Upper lobe of right lung (tissue), 1 donor: ENCODE measurements around the gene TRAFD1. TPM values are rescaled to one million over a fixed set of nuclear protein-coding genes. Genes with fewer than 3 reads are reported as not detected.

Source experiments
- ATAC-seq: fragments of 200-7000 bp; cut with Tn5 transposase; one replicate; pipeline ENCODE4 v1.9.1; 2020; ENCODE audit warnings: mild to moderate bottlenecking, moderate library complexity
- DNase-seq: peaks from one replicate; pipeline ENCODE4 v3.0.0-alpha.2; 2020
- H3K27ac ChIP-seq: fragments of 200-600 bp; one replicate; pipeline ENCODE4 v1.8.0; 2022
- H3K27me3 ChIP-seq: fragments of 200-600 bp; one replicate; pipeline ENCODE4 v1.8.0; 2022; ENCODE audit warnings: mild to moderate bottlenecking
- H3K36me3 ChIP-seq: fragments of 200-600 bp; one replicate; pipeline ENCODE4 v1.8.0; 2022
- H3K4me1 ChIP-seq: fragments of 200-600 bp; one replicate; pipeline ENCODE4 v1.8.0; 2022
- H3K4me3 ChIP-seq: fragments of 200-600 bp; one replicate; pipeline ENCODE4 v1.8.0; 2022; ENCODE audit warnings: mild to moderate bottlenecking
- H3K9me3 ChIP-seq: fragments of 200-600 bp; one replicate; pipeline ENCODE4 v1.8.0; 2022
- intact Hi-C: fragments of 100-400 bp; cut with DNase I; formaldehyde crosslinking; loops from one replicate; pipeline ENCODE4 v1.11.0; 2022
- total RNA-seq: library from RNA; stranded (reverse); fragmentation: NEBNext Ultra II Directional; extraction: Animal tissue kit (Norgen Biotek cat#: 25700); gene quantifications from one replicate; pipeline ENCODE4 v1.2.1, GENCODE V29; 2021
- TF ChIP-seq, protein P1 (sequence below): fragments of 200-600 bp; IDR thresholded peaks from one replicate; pipeline ENCODE4 v1.8.0; 2022; ENCODE audit warnings: antibody characterized with exemption
- donor health status: DM: no; HTN: yes; CAD: no; lungs with severe emphysema.

Gene TRAFD1
- total RNA-seq, 1 donor from 2014 or later: 35.3 TPM

DNA sequence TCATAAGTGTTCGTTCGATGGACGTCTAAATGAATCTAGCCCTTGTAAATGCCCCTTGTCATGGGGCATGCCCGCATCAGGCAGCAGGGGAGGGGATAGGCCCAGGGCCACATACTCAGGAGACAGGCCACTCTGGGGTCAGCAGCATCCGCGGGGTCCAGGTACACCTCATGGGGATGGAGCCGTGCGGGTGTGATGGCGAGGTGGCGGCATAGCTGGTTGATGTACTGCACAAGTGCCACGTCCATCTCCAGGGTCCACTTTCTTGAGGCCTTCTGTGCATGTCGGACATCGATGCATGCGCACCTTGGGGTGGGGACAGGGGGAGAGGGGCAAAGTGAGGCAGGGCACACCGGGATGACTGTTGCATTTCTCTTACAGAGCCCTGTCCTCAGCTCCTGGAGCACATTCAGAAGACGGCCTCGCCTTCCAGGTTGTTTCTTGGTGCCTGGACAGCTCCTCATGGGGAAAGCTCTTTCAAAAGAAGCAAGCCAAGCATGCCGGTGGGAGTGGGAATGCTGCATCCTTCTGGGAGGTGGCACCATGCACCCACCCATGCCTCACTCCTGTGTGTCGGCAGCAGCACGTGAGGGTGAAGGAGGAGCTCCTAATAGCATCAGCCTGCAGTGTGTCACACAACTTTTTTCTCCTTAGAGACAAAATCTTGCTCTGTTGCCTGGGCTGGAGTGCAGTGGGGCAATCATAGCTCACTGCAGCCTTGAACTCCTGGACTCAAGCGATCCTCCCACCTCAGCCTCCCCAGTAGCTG, 47.4 kb downstream of the TRAFD1 start:
- peaks cover 58% of the 10 kb centered on the region for H3K36me3 ChIP-seq
- ATAC-seq (no peak), DNase-seq (peak; percentile 52)
- intact Hi-C loops: no loop called here
- TF ChIP-seq, protein P1, sequence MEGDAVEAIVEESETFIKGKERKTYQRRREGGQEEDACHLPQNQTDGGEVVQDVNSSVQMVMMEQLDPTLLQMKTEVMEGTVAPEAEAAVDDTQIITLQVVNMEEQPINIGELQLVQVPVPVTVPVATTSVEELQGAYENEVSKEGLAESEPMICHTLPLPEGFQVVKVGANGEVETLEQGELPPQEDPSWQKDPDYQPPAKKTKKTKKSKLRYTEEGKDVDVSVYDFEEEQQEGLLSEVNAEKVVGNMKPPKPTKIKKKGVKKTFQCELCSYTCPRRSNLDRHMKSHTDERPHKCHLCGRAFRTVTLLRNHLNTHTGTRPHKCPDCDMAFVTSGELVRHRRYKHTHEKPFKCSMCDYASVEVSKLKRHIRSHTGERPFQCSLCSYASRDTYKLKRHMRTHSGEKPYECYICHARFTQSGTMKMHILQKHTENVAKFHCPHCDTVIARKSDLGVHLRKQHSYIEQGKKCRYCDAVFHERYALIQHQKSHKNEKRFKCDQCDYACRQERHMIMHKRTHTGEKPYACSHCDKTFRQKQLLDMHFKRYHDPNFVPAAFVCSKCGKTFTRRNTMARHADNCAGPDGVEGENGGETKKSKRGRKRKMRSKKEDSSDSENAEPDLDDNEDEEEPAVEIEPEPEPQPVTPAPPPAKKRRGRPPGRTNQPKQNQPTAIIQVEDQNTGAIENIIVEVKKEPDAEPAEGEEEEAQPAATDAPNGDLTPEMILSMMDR: no peak
- H3K4me1 ChIP-seq: no peaks in the 10 kb centered on the region
- H3K9me3 ChIP-seq: no peaks in the 10 kb centered on the region
- no peak overlapping the region for H3K4me3 ChIP-seq
- H3K27me3 ChIP-seq: no peaks in the 10 kb centered on the region
- no peak overlapping the region for H3K27ac ChIP-seq

DNA sequence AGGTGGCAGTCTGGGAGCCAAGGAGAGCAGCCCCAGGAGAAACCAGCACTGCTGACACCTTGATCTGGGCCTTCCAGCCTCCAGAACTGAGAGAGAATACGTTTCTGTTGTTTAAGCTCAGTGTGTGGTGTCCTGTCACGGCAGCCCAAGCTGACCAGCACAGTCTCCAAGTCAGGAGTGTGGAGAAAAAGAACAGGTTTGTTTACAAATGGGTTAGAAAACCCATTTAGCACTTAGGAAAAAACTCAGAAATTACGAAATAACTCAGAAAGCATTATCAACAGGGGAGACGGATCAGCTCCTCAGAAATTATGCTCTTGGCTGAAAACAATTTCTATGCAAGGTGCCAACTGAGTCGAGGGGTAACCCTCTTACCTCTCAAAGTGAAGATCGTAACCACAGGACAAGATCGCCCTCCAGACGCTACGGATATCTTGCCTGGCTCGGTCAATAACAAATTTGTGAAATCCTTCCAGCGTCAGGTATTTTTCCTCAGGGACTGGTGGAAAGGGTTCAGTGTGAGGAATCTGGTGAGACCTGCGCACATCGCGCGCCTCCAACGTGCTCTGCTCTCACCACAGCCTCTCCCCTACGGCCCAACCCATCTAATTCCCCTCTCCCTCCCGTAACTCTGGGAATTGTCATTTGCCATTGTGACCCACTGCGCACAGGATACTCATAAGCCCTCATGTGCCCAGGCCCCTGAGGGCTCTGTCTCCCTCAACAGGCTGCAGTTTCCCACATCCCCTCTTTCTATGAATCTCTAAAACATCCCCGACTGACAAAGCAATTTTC, 50.2 kb downstream of the TRAFD1 start:
- Histone ChIP-seq H3K27me3 (no peaks in the 10 kb centered on the region), H3K9me3 (no peaks in the 10 kb centered on the region), H3K27ac (no peak overlapping the region), H3K4me3 (no peak overlapping the region), H3K36me3 (peaks cover 82% of the 10 kb centered on the region), H3K4me1 (no peaks in the 10 kb centered on the region)
- ATAC-seq: no peak
- intact Hi-C loops: no loop called here
- DNase-seq: no peak
- TF ChIP-seq, protein P1: no peak

DNA sequence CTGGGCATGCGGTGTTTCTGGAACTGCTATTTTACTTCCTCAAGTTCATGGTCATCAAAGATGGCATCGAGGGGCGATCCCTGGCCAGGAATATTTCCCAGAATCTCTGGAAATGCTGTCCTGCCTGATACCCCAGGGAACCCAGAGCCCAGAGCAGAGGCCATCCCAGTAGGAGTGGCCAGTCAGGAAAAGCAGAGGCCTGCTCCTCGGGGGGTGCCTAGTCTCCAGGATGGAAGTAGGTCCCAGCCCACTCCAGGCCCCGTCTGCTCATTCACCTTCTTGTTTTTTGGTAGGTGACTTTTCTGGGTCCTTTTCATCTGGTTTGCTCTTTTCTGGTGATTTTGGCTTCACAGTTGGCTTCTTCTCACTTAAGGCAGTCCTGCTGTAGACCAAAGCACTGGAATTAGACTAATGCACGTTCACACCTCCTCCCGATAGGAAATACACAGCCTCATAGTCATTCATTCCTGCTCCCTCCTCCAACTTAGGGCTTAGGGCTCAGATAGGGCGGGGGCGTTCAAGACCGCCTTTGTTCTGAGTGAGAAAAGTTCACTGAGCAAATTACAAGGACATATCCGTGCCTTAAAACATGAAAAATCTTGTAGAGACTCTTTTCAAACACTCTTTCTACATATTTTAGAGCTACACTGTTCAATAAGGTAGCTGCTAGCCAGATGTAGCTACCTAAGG, 51.1 kb downstream of the TRAFD1 start:
- intact Hi-C loops: no loop called here
- no peaks in the 10 kb centered on the region for H3K9me3 ChIP-seq
- no peak overlapping the region for H3K27ac ChIP-seq
- ATAC-seq: no peak
- H3K4me3 ChIP-seq: no peak overlapping the region
- H3K27me3 ChIP-seq: no peaks in the 10 kb centered on the region
- peaks cover 81% of the 10 kb centered on the region for H3K36me3 ChIP-seq
- no peak for DNase-seq
- TF ChIP-seq, protein P1: no peak
- no peaks in the 10 kb centered on the region for H3K4me1 ChIP-seq

DNA sequence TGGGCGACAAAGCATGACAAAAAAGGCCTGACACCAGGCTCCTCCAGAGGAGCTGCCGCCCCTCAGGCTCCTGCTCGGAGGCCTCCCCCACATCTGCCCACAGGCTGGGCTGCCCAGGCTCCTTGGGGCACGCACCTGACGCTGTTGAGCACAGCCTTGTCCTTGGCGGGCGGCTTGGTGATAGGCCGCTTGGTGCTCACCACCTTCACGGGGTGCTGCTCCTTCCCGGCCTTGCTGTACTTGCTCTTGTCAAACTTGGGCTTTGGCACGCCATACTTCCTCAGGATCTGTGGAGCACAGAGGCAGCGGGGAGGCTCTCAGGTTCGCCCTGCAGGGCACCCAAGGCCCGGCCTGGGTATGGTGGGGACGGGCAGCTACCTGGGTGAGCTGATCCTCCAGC, 53.4 kb downstream of the TRAFD1 start:
- Histone ChIP-seq H3K27me3 (no peaks in the 10 kb centered on the region), H3K4me3 (no peak overlapping the region), H3K4me1 (no peaks in the 10 kb centered on the region), H3K9me3 (no peaks in the 10 kb centered on the region), H3K27ac (no peak overlapping the region), H3K36me3 (peaks cover 76% of the 10 kb centered on the region)
- no peak for ATAC-seq
- TF ChIP-seq, protein P1: no peak
- DNase-seq: no peak
- intact Hi-C loops: no loop called here

DNA sequence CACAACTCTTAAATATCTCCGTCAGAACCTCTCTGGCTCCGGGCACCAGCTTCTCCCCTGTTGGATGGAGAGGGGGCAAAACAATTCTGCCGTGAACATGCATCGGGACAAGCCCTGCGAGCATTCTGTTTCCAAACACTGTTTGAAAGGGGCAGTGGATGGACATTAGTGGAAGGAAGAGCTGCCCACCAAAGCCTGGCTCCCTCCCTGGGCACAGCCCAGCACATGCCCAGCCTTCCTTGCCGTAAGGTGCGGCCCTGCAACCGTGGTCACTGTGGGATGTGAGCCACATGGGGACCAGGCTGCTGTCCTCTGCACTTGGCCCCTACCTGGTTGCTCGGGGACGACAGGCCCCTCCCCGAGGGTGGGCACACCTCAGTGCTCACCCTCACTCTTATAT, 54.0 kb downstream of the TRAFD1 start:
- Histone ChIP-seq H3K27ac (no peak overlapping the region), H3K27me3 (no peaks in the 10 kb centered on the region), H3K9me3 (no peaks in the 10 kb centered on the region), H3K4me1 (no peaks in the 10 kb centered on the region), H3K36me3 (peaks cover 81% of the 10 kb centered on the region), H3K4me3 (no peak overlapping the region)
- ATAC-seq (no peak), DNase-seq (no peak)
- TF ChIP-seq, protein P1: no peak
- intact Hi-C loops: no loop called here
